ENCODE results near the gene NABP2.

Gene NABP2

GRCh38 chr12:56197921-56198635 lies 26.1 kb upstream of the NABP2 start:
- no peak for DNase-seq (ENCODE audit: extremely low read depth, insufficient read length)
- no peak for TF ChIP-seq CTCF (IDR thresholded peaks at IDR 0.05; ENCODE audit: insufficient read depth, low read length, poor library complexity, severe bottlenecking)
- no peak overlapping the region for H3K4me3 ChIP-seq (replicated peaks; ENCODE audit: low read depth, low read length)
- H3K36me3 ChIP-seq (ENCODE audit: control insufficient read depth, insufficient read depth, low read length) = no peaks in the 10 kb centered on the region
- H3K27me3 ChIP-seq (replicated peaks; ENCODE audit: control insufficient read depth, insufficient read depth, low read length) = no peaks in the 10 kb centered on the region

GRCh38 chr12:56198836-56199235 lies 25.3 kb upstream of the NABP2 start:
- Histone ChIP-seq H3K36me3 (ENCODE audit: control insufficient read depth, insufficient read depth, low read length) (no peaks in the 10 kb centered on the region), H3K27me3 (replicated peaks; ENCODE audit: control insufficient read depth, insufficient read depth, low read length) (no peaks in the 10 kb centered on the region), H3K4me3 (replicated peaks; ENCODE audit: low read depth, low read length) (no peak overlapping the region)
- no peak for DNase-seq (ENCODE audit: extremely low read depth, insufficient read length)
- no peak for TF ChIP-seq CTCF (IDR thresholded peaks at IDR 0.05; ENCODE audit: insufficient read depth, low read length, poor library complexity, severe bottlenecking)

- H3K27me3 ChIP-seq (replicated peaks; ENCODE audit: control insufficient read depth, insufficient read depth, low read length) = no peaks in the 10 kb centered on the region
- TF ChIP-seq CTCF (IDR thresholded peaks at IDR 0.05; ENCODE audit: insufficient read depth, low read length, poor library complexity, severe bottlenecking) = no peak
- DNase-seq (ENCODE audit: extremely low read depth, insufficient read length) = no peak
- H3K4me3 ChIP-seq (replicated peaks; ENCODE audit: low read depth, low read length) = no peak overlapping the region
- peaks cover 13% of the 10 kb centered on the region for H3K36me3 ChIP-seq (ENCODE audit: control insufficient read depth, insufficient read depth, low read length)
Measured at GRCh38 chr12:56202366-56202765, 21.8 kb upstream of the NABP2 start.

- no peak overlapping the region for H3K4me3 ChIP-seq (replicated peaks; ENCODE audit: low read depth, low read length)
- H3K36me3 ChIP-seq (ENCODE audit: control insufficient read depth, insufficient read depth, low read length) = peaks cover 18% of the 10 kb centered on the region
- no peak for DNase-seq (ENCODE audit: extremely low read depth, insufficient read length)
- no peak for TF ChIP-seq CTCF (IDR thresholded peaks at IDR 0.05; ENCODE audit: insufficient read depth, low read length, poor library complexity, severe bottlenecking)
- no peaks in the 10 kb centered on the region for H3K27me3 ChIP-seq (replicated peaks; ENCODE audit: control insufficient read depth, insufficient read depth, low read length)
Measured at GRCh38 chr12:56202838-56203237, 21.3 kb upstream of the NABP2 start.

GRCh38 chr12:56204275-56204674 lies 19.9 kb upstream of the NABP2 start:
- Histone ChIP-seq H3K36me3 (ENCODE audit: control insufficient read depth, insufficient read depth, low read length) (peaks cover 20% of the 10 kb centered on the region), H3K4me3 (replicated peaks; ENCODE audit: low read depth, low read length) (no peak overlapping the region), H3K27me3 (replicated peaks; ENCODE audit: control insufficient read depth, insufficient read depth, low read length) (no peaks in the 10 kb centered on the region)
- TF ChIP-seq CTCF (IDR thresholded peaks at IDR 0.05; ENCODE audit: insufficient read depth, low read length, poor library complexity, severe bottlenecking) = no peak
- DNase-seq (ENCODE audit: extremely low read depth, insufficient read length) = no peak

GRCh38 chr12:56205445-56205844 lies 18.7 kb upstream of the NABP2 start:
- no peak for TF ChIP-seq CTCF (IDR thresholded peaks at IDR 0.05; ENCODE audit: insufficient read depth, low read length, poor library complexity, severe bottlenecking)
- no peak for DNase-seq (ENCODE audit: extremely low read depth, insufficient read length)
- no peak overlapping the region for H3K4me3 ChIP-seq (replicated peaks; ENCODE audit: low read depth, low read length)
- peaks cover 25% of the 10 kb centered on the region for H3K36me3 ChIP-seq (ENCODE audit: control insufficient read depth, insufficient read depth, low read length)
- no peaks in the 10 kb centered on the region for H3K27me3 ChIP-seq (replicated peaks; ENCODE audit: control insufficient read depth, insufficient read depth, low read length)

All from GM06990 (cell line).